GM12878 (cell line): ENCODE results near the gene ANAPC5. TPM values are rescaled to one million over a fixed set of nuclear protein-coding genes. Genes with fewer than 3 reads are reported as not detected.

ENCODE experiments used
- ATAC-seq: fragments of 200-7000 bp; cut with Tn5 transposase; 3 replicates; pipeline ENCODE4 v1.9.1; 2020; ENCODE audit warnings: mild to moderate bottlenecking, moderate library complexity
- BruUV-seq: library from RNA; stranded (reverse); fragments of 400-500 nt; replicated peaks from 2 replicates; lab custom pipeline; 2021; lab: Mats Ljungman, UMichigan
- CTCF ChIA-PET: fragments of 300-600 bp; sonication (Branson Sonifier 250); formaldehyde crosslinking; extraction: SDS; loops from one replicate; lab custom pipeline; 2021; ENCODE audit warnings: inconsistent platforms; lab: Yijun Ruan, JAX
- POLR2A ChIA-PET: fragments of 350-600 bp; formaldehyde crosslinking; extraction: SDS; loops from one replicate; lab custom pipeline; 2021; ENCODE audit warnings: inconsistent platforms; lab: Charles Lee
- RAD21 ChIA-PET: fragments of 300-600 bp; sonication (Branson Sonifier 250); formaldehyde crosslinking; loops from one replicate; lab custom pipeline; 2023; ENCODE audit warnings: antibody characterized with exemption; ENCODE audit not compliant: unreplicated experiment; lab: Charles Lee
- SMC1A ChIA-PET: fragments of 300-600 bp; sonication (Branson Sonifier 250); formaldehyde crosslinking; loops from one replicate; lab custom pipeline; 2023; ENCODE audit not compliant: unreplicated experiment, uncharacterized antibody; lab: Charles Lee
- DNase-seq: peaks from one replicate; pipeline ENCODE4 v3.0.0-alpha.2; 2011; ENCODE audit warnings: low read depth, low spot score
- FAIRE-seq: peaks from 3 replicates; lab custom pipeline; 2011; peaks lifted over from hg19 to GRCh38; lab: Jason Lieb, UNC
- H2AFZ ChIP-seq: 2 replicates; pipeline ENCODE4 v1.6.0; 2011; ENCODE audit warnings: low read depth, low read length, control low read depth; ENCODE audit not compliant: control insufficient read depth
- H3K27ac ChIP-seq: 2 replicates; pipeline ENCODE4 v1.5.1; 2011; ENCODE audit warnings: control low read depth; ENCODE audit not compliant: control insufficient read depth, insufficient read depth
- H3K27me3 ChIP-seq, 2 experiments: replicated peaks in 1 of 2; 2 replicates each; pipeline versions ENCODE4 v1.6.0 to v1.6.1; 2011; ENCODE audit warnings: low read length in 1 of 2; ENCODE audit not compliant: control insufficient read depth in 2 of 2, insufficient read depth in 2 of 2
- H3K36me3 ChIP-seq, 2 experiments: 2 replicates each; pipeline ENCODE4 v1.5.1; 2011; ENCODE audit warnings: low read length in 1 of 2; ENCODE audit not compliant: control insufficient read depth in 2 of 2, insufficient read depth in 2 of 2
- H3K4me1 ChIP-seq: 2 replicates; pipeline ENCODE4 v1.6.1; 2011; ENCODE audit warnings: mild to moderate bottlenecking, low read length, moderate library complexity, mixed read lengths; ENCODE audit not compliant: control insufficient read depth, insufficient read depth
- H3K4me2 ChIP-seq: 2 replicates; pipeline ENCODE4 v1.6.0; 2011; ENCODE audit warnings: control low read depth; ENCODE audit not compliant: control insufficient read depth, insufficient read depth
- H3K4me3 ChIP-seq: fragments of 200-600 bp; sonication (generic); 2 replicates; pipeline ENCODE4 v1.5.1; 2016
- H3K79me2 ChIP-seq: 2 replicates; pipeline ENCODE4 v1.6.0; 2011; ENCODE audit warnings: low read length; ENCODE audit not compliant: control insufficient read depth, insufficient read depth
- H3K9ac ChIP-seq: 2 replicates; pipeline ENCODE4 v1.8.0; 2011; ENCODE audit warnings: low read length, control low read depth, mixed read lengths; ENCODE audit not compliant: control insufficient read depth, insufficient read depth
- H3K9me3 ChIP-seq: replicated peaks from 3 replicates; pipeline ENCODE4 v1.5.1; 2011; ENCODE audit warnings: mild to moderate bottlenecking, low read length; ENCODE audit not compliant: control insufficient read depth, insufficient read depth
- H4K20me1 ChIP-seq: 2 replicates; pipeline ENCODE4 v1.6.0; 2011; ENCODE audit not compliant: control insufficient read depth, insufficient read depth
- CREB1 ChIP-seq: IDR thresholded peaks from 2 replicates; pipeline ENCODE4 v1.6.1; 2012; ENCODE audit warnings: low read depth, mild to moderate bottlenecking, inconsistent platforms
- PRDM15 ChIP-seq: fragments of 450-650 bp; formaldehyde crosslinking; IDR thresholded peaks from 2 replicates; pipeline ENCODE4 v1.4.0; 2020; ENCODE audit warnings: mild to moderate bottlenecking, moderate library complexity
- SMAD1 ChIP-seq: fragments of 450-650 bp; IDR thresholded peaks from 2 replicates; pipeline ENCODE4 v1.6.1; 2018; ENCODE audit warnings: mild to moderate bottlenecking, low read depth; ENCODE audit not compliant: partially characterized antibody
- TARDBP ChIP-seq: IDR thresholded peaks from 2 replicates; pipeline ENCODE4 v1.6.1; 2016; ENCODE audit warnings: borderline replicate concordance
- WGBS: methylation state at CpG from one replicate; pipeline ENCODE4 v1.1.6; 2016; ENCODE audit warnings: low lambda C conversion rate; ENCODE audit not compliant: insufficient replicate concordance, insufficient coverage; ENCODE audit errors: missing lambda C conversion rate; 5-methylcytosine and 5-hydroxymethylcytosine counted together
- in situ Hi-C: fragments of 300-500 bp; cut with MboI; formaldehyde crosslinking; loops from 9 replicates; pipeline ENCODE4 v1.14.3; 2018; ENCODE audit warnings: mixed read lengths
- intact Hi-C: fragments of 100-400 bp; cut with micrococcal nuclease; formaldehyde crosslinking; loops from one replicate; pipeline ENCODE4 v1.14.2; 2022; ENCODE audit not compliant: unreplicated experiment
- polyA plus RNA-seq, 11 experiments: library from polyadenylated mRNA; depleted of rRNA in 4 of 11; unstranded in 6 of 11; stranded (reverse) in 5 of 11; fragments of >200 nt; fragmentation: Nextera tagmentation in 4 of 11; fragmentation: Illumina TruSeq in 1 of 11; extraction: Ambion mirVana in 4 of 11; extraction: Trizol in 1 of 11; gene quantifications; 1 replicate in 1 of 11; 2 replicates in 10 of 11; pipeline versions ENCODE4 v1.2.1 to v1.2.3, GENCODE V29; 2011 to 2016; ENCODE audit warnings: inconsistent platforms in 2 of 11, missing spikeins in 2 of 11, low read depth in 1 of 11
- total RNA-seq, 4 experiments: library from RNA; depleted of rRNA in 3 of 4; stranded (reverse); fragments of >200 nt in 3 of 4; fragmentation: Illumina TruSeq in 1 of 4; extraction: Trizol in 1 of 4; gene quantifications; 2 replicates each; pipeline versions ENCODE4 v1.2.1 to v1.2.3, GENCODE V29; 2013 to 2021
- TF ChIP-seq, protein P1 (sequence below): fragments of 450-650 bp; IDR thresholded peaks from 2 replicates; pipeline ENCODE4 v1.6.1; 2017; ENCODE audit warnings: low read depth, mild to moderate bottlenecking, moderate library complexity

The ANAPC5 gene
- total and polyA plus RNA-seq, 10 of the 15 experiments (the other 5 are each of a cell fraction or from before 2014, with no cell fraction given), result 102 to 227 (median 166) TPM

DNA sequence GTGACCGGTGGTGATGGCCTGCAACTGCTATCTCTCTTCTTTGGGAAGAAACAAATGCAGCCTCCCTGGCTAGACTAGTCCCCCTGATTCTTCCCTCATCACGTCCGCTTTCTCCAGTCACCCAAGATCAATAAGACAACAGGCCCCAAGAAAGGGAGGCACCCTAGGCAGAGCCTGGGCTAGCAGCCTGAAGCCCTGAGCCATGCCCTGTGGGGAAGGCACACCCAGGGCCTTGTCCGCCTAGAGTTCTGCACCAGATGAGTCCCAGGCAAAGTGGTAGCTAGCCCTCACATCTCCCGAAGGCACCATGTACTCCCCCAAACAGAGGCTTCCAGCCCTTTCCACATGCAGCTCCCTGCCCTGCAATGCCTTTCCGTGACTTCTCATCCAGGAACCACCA, 90.8 kb downstream of the ANAPC5 start:
- Histone ChIP-seq H2AFZ (no peak overlapping the region), H4K20me1 (no peaks in the 10 kb centered on the region), H3K79me2 (no peaks in the 10 kb centered on the region), H3K9ac (no peak overlapping the region), H3K4me2 (no peak overlapping the region), H3K9me3 (no peaks in the 10 kb centered on the region), H3K27me3 (no peaks in the 10 kb centered on the region), H3K4me1 (peaks cover 5% of the 10 kb centered on the region), H3K27ac (no peak overlapping the region), H3K4me3 (no peak overlapping the region), H3K36me3 (peaks cover 5 to 12% of the 10 kb centered on the region in 2 experiments)
- FAIRE-seq (no peak), DNase-seq (no peak), ATAC-seq (no peak)
- TF ChIP-seq CREB1 (no peak), SMAD1 (no peak), PRDM15 (CRISPR knock-in tag) (no peak), TARDBP (no peak)
- TF ChIP-seq, protein P1, sequence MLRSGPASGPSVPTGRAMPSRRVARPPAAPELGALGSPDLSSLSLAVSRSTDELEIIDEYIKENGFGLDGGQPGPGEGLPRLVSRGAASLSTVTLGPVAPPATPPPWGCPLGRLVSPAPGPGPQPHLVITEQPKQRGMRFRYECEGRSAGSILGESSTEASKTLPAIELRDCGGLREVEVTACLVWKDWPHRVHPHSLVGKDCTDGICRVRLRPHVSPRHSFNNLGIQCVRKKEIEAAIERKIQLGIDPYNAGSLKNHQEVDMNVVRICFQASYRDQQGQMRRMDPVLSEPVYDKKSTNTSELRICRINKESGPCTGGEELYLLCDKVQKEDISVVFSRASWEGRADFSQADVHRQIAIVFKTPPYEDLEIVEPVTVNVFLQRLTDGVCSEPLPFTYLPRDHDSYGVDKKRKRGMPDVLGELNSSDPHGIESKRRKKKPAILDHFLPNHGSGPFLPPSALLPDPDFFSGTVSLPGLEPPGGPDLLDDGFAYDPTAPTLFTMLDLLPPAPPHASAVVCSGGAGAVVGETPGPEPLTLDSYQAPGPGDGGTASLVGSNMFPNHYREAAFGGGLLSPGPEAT, result no peak
- ChIA-PET CTCF (no interaction called here), RAD21 (no interaction called here), SMC1A (interaction anchor here (1.0 kb wide), 1 partner anchor 27 kb away, joined by 3 read pairs; no protein-coding TSS in a partner anchor), POLR2A (interaction anchor here (0.6 kb wide), 1 partner anchor 303 kb away, joined by 3 read pairs; no protein-coding TSS in a partner anchor)
- intact Hi-C loops (no loop called here), in situ Hi-C loops (no loop called here)
- no TSS peak for BruUV-seq
- 100% methylated on average over 6 of the region's 6 CpGs for WGBS
